ENCODE results near the gene TNNT3.
"Not testable (repeated sequence)": the region's sequence is repeated elsewhere in the genome, so short reads cannot be mapped to it uniquely, and the experiment has no call there.

Gene TNNT3

DNA sequence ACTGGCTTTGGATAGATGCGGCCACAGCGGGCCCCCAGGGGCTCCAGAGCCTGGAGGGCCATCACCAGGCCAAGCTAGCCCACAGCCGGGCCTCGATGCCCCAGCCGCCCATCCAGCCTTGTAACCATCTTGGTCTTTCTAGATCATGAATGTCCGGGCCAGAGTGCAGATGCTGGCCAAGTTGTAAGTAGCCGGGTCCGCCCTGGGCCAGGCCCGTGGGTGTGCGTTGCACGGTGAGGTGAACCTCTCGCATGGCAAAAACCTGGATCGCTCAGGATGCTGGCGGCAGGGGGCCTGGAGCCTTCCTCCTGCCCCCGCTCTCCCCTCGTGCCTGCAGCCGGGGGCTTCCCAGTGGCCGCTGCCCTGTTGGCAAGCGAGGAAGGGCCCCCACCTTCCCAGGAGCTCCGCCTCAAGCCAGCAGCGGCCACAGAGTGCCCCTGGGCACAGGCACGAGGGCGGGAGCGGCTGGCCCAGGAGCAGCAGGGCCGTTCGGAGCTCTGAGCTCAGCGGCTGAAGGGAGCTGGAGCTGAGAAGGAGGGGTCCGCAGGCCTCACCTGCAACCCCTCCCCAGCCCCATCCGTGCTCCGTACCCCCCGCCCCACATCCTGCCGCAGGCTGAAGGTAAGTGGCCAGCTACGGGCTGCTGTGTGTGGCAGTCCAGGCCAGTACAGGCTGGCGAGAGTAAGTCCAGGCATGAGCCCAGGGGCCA lies 16.7 kb downstream of the TNNT3 start:
- no peak for DNase-seq

DNA sequence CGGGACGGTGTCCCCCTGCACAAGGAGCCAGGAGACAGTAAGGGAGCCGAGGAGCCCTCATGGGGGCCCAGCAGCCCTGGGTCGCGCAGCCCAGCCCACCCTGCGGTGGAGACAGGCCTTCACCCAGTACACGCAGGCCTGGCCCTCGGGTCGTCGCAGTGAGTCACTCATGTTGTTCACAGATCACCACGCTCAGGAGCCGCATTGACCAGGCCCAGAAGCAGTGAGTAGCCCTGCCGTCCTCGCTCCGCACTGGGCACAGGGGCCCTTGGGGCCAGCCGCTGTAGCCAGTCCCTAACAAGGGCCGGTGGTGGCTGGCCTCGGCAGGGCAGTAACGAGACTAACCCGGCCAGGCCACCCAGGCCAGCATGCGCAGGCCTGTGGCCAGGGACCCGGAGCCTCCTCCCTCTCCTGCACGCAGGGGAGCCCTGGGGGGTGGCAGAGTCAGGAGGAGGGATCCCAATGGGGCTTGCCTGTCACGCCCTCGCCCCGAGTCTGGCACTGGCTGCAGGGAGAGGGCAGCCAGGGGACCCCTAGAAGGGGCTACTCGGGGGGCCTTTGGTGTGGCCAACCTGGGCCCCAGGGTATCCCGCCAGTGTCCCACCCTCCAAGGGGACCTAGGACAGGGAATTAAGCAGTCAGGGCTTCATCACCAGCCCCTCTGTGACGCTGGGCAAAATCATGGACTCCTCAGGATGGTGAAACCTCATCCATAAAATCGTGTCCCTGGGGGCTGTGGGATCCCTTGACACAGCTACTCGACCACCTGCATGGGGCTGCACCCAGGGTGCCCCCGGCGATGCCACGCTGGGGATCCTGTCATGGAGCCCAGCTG lies 17.5 kb downstream of the TNNT3 start:
- DNase-seq, result no peak

DNA sequence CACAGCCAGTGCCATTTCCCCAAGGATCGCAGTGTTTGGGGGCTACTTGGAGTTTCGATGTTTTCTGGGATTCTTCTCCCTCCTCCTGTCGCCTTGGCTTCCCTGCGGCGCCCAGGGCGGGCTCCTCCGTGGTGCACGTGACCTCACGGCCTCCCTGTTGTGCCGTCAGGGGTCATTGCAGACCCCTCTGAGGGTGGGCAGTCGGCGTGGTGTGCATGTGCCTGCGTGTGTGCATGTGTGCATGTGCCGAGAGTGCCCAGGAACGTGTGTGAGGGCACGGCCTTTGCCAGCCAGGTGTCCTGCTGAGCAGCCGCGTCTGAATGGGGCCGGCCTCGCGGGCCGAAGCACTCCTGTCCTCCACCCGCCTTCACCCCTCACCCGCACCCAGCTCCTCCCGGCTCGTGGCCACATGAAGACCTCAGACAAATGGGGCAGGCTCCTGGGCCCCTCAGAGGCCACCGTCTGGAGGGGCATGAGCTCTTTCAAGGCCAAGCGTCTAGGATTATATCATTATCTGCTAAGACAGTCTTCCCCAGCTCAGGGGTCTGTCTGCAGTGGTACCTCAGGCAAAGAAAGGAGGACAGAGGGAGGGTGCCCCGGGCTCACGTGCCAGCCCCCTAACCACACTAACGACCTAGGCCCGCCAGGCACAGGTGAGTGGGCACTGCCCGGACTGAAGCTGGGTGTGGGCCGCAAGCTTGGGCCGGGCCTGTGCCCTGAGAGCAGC lies 18.3 kb downstream of the TNNT3 start:
- DNase-seq, result no peak

DNA sequence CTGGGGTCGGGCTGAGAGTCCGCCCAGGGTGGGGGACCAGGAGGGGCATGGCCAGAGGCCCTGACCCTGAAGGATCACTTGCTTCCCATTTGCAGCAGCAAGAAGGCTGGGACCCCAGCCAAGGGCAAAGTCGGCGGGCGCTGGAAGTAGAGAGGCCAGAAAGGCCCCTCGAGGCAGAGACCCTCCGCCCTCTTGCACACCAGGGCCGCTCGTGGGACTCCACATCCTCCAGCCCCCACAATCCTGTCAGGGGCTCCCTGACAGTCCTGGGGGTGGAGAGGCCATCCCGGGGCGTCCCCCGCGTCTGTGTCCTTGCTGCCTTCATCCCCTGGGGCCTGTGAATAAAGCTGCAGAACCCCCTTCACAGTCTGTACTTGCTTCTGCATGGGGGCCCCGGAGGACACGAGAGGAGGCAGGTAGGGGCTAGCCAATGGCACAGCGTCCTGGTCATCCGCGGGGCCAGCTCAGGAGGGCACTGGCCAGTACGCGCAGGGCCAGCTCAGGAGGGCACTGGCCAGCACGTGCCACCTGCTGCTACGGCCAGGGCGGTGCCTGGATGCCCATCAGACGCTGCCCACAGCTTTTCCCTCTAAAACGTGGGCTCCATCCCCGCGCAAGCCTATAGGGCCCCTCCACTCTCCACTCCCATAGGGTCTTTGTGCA lies 19.0 kb downstream of the TNNT3 start:
- DNase-seq, result no peak

DNA sequence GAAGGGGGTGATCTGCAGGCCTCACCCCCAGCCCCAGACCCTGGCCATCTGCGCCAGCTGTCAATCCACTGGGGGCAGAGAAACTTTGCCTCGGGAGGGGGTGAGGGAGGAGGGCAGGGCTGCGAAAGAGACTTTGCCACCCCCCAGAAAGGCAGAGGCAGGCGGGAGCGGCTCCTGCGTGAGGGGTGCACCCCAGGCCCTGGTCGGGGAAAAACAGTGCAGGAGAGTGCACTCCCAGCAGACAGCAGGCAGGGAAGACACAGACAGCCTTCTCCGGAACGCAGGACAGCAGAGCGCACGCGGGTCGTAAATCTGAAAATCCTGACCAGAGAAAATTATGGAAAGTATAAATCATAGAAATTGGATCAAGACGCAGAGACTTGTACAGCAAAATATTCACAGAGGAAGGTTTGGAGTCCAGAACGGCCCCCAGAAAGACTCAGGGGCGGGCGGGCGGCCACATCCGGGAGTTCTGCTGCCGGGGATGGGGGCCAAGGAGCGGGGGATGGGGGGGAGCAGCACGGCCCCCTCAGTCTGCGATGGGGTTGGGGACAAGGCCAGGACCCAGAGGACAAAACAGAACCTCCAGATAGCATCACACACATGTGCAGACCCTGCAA lies 19.6 kb downstream of the TNNT3 start:
- DNase-seq, result no peak

DNA sequence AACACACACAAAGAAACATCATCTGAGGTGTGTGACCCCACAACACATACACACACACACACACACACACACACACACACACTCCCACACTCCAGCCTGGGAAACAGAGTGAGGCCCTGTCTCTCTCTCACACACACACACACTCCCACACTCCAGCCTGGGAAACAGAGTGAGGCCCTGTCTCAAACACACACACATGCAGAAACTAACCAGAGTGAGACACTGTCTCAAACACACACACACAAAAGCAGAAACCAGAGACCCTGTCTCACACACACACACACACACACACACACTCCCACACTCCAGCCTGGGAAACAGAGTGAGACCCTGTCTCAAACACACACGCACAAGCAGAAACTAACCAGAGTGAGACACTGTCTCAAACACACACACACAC lies 20.3 kb downstream of the TNNT3 start:
- DNase-seq, result not testable (repeated sequence)

DNA sequence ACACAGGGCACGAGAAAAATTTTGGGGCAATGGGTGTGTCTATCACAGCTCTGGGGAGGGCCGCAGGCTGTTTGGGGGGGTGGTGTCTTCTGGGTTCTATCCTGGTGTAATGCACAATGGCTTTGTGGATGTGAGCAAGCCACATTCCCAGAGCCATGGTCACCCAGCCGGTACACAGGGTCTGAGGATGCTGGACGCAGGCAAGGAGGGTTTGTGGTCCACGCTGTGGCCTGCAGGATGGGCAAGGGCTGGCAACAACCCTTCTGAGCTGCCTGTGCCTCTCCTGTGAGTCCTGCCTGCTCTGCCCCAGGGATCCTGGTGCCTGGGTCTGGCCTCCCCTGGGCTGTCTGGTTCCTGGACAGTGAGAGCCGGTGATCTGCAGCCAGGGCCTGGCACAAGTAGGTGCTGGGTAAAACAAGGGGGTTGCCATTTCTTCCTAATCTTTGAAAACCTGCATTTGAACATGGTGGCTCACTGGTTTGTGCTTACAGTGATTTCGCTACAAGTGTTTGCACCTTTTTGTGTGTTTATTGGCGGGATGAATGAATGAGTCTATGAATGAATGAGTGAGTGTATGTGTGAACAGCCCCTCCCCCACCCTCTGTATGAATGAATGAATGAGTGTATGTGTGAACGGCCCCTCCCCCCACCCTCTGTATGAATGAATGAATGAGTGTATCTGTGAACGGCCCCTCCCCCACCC lies 23.2 kb downstream of the TNNT3 start:
- DNase-seq, result no peak

DNA sequence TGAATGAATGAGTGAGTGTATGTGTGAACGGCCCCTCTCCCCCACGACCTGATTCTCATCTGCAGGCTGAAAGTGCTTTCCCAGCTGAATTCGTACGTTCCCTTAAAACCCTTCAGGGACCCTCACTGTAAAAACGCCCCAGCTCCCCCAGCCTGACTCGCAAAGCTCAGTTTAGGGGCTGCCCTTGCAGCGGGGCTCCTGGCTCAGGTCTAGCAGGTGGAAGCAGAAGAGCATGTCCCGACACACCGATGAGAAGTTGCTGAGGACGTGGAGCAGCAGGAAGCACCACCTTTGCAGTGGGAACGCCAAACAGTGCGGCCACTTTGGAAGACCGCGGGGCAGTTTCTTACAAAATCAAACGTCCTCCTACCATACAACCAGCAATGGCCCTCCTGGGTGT lies 24.1 kb downstream of the TNNT3 start:
- peak; percentile 47 for DNase-seq

DNA sequence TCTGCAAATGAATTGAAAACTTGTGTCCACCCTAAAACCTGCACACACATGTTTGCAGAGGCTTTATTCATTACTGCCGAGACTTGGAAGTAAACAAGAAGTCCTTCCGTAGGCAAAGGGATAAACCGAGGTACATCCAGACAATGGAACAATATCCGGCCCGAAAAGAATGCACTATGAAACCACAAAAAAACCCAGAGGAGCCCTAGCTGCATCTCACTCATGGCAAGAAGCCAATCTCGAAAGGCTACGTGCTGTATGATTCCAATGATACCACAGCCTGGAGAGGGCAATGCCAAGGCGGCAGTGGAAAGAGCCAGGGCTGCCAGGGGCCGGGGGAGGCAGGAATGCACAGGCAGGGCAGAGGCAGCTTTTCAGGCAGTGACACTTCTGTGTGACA lies 24.5 kb downstream of the TNNT3 start:
- peak; percentile 53 for DNase-seq

DNA sequence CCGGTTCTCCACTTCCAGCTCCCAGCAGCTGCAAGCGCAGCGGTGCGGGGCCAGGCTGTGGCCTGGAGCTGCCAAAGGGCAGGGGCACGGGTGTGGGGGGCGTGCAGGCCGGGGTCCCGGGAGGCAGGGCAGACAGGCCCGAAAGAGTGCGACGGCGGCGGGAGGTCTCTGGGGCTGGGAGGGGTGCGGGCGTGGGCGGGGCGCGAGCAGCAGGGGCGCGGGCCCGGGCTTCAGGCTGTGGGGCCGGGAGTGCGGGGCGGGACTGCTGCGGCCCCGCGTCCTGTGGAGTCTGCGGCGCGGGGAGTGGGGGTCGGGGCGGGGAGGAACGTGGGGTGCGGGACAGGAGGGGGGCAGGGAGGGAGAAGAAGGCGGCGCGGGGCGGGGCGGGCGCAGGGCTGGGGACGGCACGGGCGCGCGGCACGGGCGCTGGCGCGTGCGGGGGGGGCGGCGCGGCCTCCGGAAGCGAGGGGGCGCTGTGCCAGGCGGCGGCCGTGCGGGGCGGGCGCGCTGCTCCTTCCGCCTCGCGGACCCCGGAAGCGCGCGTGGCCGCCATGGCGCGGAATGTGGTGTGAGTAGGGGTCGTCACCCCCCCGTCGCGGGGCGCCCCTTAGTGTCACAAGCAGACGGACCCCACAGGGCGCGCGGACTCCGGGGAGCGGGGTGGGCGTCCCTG lies 27.4 kb downstream of the TNNT3 start, which contains the start of gene MRPL23:
TSS of gene MRPL23 (plus strand) at position 521 of the 673 bp plus-strand sequence. CDS start at position 552, 31 bp downstream.
- DNase-seq, result no peak

DNA sequence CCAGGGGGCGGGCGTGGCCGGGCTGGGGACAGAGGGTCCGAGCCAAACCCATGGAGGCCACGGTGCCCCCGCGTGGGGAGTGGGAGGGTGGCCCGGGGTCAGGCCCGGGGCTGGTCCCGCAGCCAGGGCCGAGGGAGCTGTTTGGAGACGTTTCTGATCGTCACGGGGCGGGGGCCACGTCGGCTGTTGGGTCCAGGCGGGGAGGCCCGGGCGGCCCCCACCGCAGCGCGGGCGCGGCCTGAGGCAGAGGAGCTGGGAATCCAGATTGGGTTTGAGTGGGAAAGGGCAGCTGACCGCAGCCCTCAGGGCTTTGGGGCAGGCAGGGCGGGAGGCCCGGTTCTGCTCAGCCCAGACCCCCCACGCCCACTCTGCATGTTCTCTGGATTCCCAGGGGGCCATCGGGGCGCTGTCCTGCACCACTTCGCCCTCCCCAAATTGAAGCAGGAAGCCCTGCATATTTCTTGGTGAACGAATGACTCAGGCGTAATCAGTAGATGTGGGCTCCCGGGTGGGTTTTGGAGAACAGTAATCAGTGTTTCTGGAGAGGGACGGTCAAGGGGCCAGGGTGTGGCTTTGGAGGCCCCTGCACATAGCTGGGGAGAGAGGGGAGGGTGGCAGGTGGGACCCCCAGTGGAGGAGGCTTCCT lies 28.2 kb downstream of the TNNT3 start:
- DNase-seq, result no peak

DNA sequence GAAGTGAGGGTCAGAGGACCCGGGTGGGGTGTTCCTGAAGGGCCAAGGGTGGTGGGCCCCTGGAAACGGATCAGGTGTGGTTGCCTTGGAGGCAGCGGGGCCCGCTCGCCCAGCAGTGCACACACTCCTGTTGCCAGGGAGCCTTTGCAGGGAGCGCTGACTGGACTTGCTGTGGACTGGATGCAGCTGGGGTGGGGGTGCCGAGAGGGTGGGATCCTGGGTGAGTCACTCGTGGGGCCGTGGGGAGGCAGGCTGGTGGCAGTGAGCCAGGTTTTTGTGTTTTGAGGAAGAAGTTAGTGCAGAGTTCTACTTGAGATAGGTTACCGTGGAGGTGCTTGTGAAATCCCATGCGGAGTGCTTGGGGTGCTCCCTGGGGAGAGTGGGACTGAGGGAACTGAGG lies 28.9 kb downstream of the TNNT3 start:
- DNase-seq, result no peak

DNA sequence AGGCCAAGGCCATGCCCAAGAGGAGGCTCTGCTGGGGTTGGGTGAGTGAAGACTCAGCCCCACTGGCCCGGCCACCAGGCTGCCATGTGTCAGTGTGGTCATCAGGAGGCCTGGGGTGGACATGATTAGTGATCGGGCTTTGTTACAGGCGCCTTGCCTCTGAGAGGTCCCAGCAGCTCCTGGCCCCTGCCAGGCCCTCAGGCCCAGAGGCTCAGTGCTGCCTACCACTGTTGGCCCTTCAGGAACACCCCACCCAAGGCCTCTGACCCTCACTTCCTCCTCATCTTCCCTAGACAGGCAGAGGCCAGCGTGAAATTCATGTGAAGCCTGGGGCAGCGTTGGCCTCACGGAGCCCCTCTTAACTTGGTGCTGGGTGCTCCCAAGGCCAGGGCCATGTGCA lies 29.8 kb downstream of the TNNT3 start:
- DNase-seq, result no peak

DNA sequence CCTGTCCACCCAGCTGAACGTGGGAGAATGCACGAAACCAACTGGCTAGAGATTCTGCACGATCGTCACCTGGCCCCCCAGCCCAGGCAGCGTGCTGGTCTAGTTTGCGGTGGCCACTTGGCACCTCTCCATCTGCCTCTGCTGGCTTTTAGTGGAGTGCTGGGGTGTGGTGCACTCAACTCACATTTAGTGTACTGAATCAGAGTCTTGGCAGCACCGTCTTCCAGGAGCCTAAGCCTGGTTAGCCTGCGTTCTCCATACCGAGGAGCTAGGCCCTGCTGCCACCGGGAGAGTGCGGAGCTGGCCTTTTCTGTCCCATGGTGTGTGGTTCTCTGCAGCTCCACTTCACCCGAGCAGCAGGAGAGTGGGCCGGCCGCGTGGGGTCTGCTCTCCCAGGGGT lies 30.4 kb downstream of the TNNT3 start:
- no peak for DNase-seq

DNA sequence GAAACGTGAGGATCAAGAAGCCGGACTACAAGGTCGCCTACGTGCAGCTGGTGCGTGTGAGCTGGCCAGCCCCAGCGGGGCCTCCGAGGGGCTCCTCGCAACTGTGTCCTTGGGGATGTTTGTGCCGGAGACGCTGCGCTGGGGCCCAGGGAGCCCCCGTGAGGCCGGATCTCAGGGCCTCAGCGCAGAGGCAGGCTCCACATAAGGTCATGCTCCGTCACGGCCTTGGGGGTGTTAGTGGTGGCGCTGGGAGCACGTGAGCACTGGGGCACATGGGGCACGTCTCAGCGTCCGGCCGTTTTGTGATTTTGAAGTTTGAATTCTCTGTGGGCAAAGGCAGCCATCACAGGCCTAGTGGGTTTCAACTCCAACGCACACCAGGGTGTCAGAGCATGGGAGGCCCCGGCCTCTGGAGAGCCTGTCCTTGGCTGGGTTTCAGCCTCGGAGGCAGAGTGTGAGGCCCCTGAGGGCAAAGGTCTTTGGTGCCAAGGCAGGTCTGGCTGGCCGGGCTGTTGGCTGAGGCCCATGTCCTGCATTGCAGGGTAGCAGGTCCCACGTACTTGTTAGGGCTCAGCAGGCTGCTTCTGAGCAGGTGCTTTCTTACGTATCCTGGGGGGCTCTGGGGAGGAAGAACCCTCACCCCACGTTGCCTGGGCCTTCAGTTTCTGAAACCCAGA lies 33.4 kb downstream of the TNNT3 start:
- no peak for DNase-seq

DNA sequence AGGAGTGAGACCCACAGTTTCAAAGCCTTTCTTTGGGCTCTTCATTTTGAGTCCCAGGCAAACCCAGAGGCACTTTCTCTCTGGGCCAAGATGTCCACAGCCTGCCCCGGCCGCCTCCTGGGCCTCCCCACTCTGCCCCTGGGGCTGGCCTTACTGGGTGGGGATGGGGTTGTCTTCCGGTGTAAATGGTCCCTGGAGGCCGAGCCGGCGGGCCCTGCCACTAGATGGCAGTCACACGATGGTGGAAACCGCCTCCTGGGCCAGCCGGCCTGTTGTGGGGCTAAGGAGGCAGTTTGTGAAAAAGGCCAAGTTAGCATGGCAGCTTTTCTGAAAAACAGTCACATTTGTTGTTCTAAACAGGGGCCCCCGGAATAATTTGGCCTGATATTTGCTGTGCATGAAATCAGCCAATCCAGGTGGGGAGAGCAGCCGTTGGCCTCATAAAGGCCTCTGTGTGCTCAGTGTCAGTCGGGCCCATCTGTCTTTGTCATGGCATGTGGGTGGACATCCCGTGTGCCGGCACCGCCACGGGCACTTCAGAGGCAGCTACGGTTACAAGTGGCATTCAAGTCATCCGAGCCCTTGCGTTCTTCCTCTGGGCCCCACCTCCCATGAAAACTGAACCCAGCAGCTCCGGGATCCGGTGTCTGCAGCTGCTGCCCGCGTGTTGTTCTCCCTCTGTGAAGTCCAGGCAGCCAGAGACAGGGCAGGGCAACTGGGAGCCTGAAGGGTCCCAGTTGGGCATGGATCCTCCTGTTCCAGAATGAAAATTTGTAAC lies 34.2 kb downstream of the TNNT3 start:
- DNase-seq, result no peak

DNA sequence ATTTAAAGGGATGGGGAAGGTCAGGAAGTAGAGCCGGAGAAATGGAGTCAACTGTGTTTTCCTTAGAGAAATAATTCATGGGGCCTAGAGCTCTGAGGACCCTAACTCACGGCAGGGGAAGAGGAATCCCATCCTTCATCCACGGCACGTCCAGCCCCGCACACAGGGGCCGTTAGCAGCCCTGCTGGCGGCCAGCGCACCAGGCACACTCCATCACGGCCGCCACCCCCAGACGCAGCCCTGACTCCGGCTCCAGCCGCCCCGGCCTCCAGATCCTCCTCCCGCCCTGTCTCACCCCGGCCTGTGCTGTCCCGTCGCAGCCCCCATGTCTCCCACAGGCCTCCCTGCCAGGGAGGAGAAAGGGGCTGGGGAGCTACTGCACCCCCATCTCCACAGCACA lies 38.9 kb downstream of the TNNT3 start:
- no peak for DNase-seq

DNA sequence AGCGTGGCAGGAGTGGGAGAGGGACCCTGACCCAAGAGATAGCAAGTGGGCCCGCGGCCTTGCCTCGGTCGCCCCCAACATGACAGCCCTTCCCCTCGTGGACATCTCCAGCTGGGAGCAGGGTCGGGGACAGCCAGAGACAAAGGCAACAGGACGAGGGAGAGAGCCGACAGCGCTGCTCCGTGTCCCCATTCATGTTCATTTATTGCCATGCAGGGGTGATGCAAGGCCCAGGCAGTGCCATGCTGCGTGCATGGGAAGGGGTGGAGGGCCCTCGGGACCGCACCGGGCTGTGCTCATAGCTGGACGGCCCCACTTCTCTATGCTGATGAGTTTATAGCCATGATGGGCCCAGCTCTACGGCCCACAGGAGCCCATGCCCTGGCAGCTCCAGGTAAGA lies 40.3 kb downstream of the TNNT3 start:
- DNase-seq, result no peak

DNA sequence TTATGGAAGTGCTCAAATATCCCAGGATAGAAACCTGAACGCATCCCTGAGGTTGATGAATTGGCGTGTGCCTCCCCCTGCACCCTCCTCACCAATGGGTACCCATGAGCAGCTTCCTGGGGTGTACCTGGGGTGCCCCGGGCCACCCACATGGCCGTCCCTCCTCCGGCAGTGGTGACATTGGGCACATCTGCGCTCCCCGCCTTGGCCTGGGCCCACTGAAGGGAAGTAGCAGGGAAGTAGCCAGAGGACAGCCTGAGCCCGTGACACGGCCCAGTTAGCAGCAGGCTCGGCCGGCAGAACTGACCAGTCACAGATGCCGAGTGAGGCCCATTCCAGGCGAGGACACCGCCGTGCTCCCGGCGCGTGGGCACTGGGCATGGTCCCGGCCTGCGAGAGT lies 44.4 kb downstream of the TNNT3 start:
- no peak for DNase-seq
